ENCODE data around the gene PIK3R6.
A peak's percentile ranks its signal among the peaks of the same experiment; 100 is the strongest.

Gene PIK3R6

DNA sequence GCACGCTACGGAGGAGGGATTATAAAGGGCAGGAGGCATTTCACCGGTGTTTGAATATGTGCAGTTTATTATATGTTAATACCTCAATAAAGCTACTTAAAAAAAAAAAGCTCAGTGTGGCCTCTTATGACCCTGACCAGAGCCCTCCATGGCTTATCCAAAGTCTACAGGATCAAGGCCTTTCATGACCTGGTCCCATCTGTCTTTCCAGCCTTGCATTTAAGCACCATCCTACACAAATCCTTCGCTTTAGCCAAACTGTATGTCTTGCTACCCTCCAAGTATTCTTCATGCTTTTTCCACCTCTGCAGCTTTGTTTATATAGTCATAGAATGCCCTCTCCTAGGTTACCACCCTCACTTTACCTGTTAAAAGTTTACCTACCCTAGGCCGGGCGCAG, 74.8 kb downstream of the PIK3R6 start:
- no peak overlapping the region for H2AFZ ChIP-seq (ENCODE audit: low read length)
- no peak overlapping the region for H3K9ac ChIP-seq (ENCODE audit: low read depth, low read length, poor library complexity)
- no peak overlapping the region for H3K4me3 ChIP-seq (ENCODE audit: low read length in 2 of 2)
- peaks cover 4 to 11% of the 10 kb centered on the region in 2 donors for H3K9me3 ChIP-seq (replicated peaks in 1 of 2; ENCODE audit: control insufficient read depth in 2 of 2, insufficient read depth in 1 of 2, low read depth in 1 of 2, low read length in 2 of 2)
- no peak overlapping the region for H2BK15ac ChIP-seq (ENCODE audit: low read length)
- peaks cover 0 to 2% of the 10 kb centered on the region in 2 donors for H3K4me1 ChIP-seq (ENCODE audit: control insufficient read depth in 2 of 2, insufficient read depth in 1 of 2, low read depth in 1 of 2, low read length in 2 of 2)
- H2BK5ac ChIP-seq (ENCODE audit: low read length): no peak overlapping the region
- no peak overlapping the region for H3K18ac ChIP-seq (ENCODE audit: low read length)
- no peaks in the 10 kb centered on the region for H3K79me1 ChIP-seq (ENCODE audit: low read depth, low read length)
- no peak overlapping the region for H3K4me2 ChIP-seq (ENCODE audit: insufficient read depth, low read length, poor library complexity, severe bottlenecking)
- no peak overlapping the region for H2BK12ac ChIP-seq (ENCODE audit: low read length)
- H3K23ac ChIP-seq (ENCODE audit: low read depth, low read length, poor library complexity): no peak overlapping the region
- WGBS, 2 donors (ENCODE audit: extremely low coverage in 2 of 2, insufficient read length in 2 of 2, insufficient replicate concordance in 1 of 2): no CpG with 5 or more reads among the region's 6 CpGs
- no peak overlapping the region for H2BK120ac ChIP-seq (ENCODE audit: low read depth, low read length)
- H3K4ac ChIP-seq (ENCODE audit: low read length): no peak overlapping the region
- no peak overlapping the region for H3K14ac ChIP-seq (ENCODE audit: low read length)
- no peak for DNase-seq (ENCODE audit: low spot score)
- no peak overlapping the region for H4K8ac ChIP-seq (ENCODE audit: low read depth, low read length)
- no peak overlapping the region for H2AK5ac ChIP-seq (ENCODE audit: low read depth, low read length)
- peaks cover 0 to 20% (median 5%) of the 10 kb centered on the region in 3 experiments for H3K27me3 ChIP-seq (ENCODE audit: control insufficient read depth in 3 of 3, insufficient read depth in 3 of 3, low read depth in 1 of 3, low read length in 3 of 3)
- H3K36me3 ChIP-seq (replicated peaks in 1 of 2; ENCODE audit: control insufficient read depth in 2 of 2, insufficient read depth in 2 of 2, low read length in 2 of 2): no peaks in the 10 kb centered on the region
- H3K27ac ChIP-seq (replicated peaks; ENCODE audit: low read length): no peak overlapping the region
- H4K91ac ChIP-seq (ENCODE audit: low read depth, low read length, poor library complexity): no peak overlapping the region

GRCh38 chr17:8791910-8792270, 75.6 kb downstream of the PIK3R6 start:
- no peak overlapping the region for H2BK120ac ChIP-seq (ENCODE audit: low read depth, low read length)
- no CpG with 5 or more reads among the region's 2 CpGs for WGBS, 2 donors (ENCODE audit: extremely low coverage in 2 of 2, insufficient read length in 2 of 2, insufficient replicate concordance in 1 of 2)
- no peak overlapping the region for H2BK15ac ChIP-seq (ENCODE audit: low read length)
- H2AFZ ChIP-seq (ENCODE audit: low read length): no peak overlapping the region
- no peaks in the 10 kb centered on the region for H3K36me3 ChIP-seq (replicated peaks in 1 of 2; ENCODE audit: control insufficient read depth in 2 of 2, insufficient read depth in 2 of 2, low read length in 2 of 2)
- no peak overlapping the region for H2BK5ac ChIP-seq (ENCODE audit: low read length)
- DNase-seq (ENCODE audit: low spot score): no peak
- no peak overlapping the region for H2AK5ac ChIP-seq (ENCODE audit: low read depth, low read length)
- peaks cover 4 to 11% of the 10 kb centered on the region in 2 donors for H3K9me3 ChIP-seq (replicated peaks in 1 of 2; ENCODE audit: control insufficient read depth in 2 of 2, insufficient read depth in 1 of 2, low read depth in 1 of 2, low read length in 2 of 2)
- no peaks in the 10 kb centered on the region for H3K79me1 ChIP-seq (ENCODE audit: low read depth, low read length)
- H3K14ac ChIP-seq (ENCODE audit: low read length): no peak overlapping the region
- no peak overlapping the region for H4K91ac ChIP-seq (ENCODE audit: low read depth, low read length, poor library complexity)
- no peak overlapping the region for H3K4ac ChIP-seq (ENCODE audit: low read length)
- H3K4me3 ChIP-seq (ENCODE audit: low read length in 2 of 2): no peak overlapping the region
- no peak overlapping the region for H2BK12ac ChIP-seq (ENCODE audit: low read length)
- no peak overlapping the region for H3K27ac ChIP-seq (replicated peaks; ENCODE audit: low read length)
- H3K9ac ChIP-seq (ENCODE audit: low read depth, low read length, poor library complexity): no peak overlapping the region
- peaks cover 0 to 12% (median 0%) of the 10 kb centered on the region in 3 experiments for H3K27me3 ChIP-seq (ENCODE audit: control insufficient read depth in 3 of 3, insufficient read depth in 3 of 3, low read depth in 1 of 3, low read length in 3 of 3)
- no peak overlapping the region for H3K23ac ChIP-seq (ENCODE audit: low read depth, low read length, poor library complexity)
- H3K18ac ChIP-seq (ENCODE audit: low read length): no peak overlapping the region
- peaks cover 0 to 2% of the 10 kb centered on the region in 2 donors for H3K4me1 ChIP-seq (ENCODE audit: control insufficient read depth in 2 of 2, insufficient read depth in 1 of 2, low read depth in 1 of 2, low read length in 2 of 2)
- H3K4me2 ChIP-seq (ENCODE audit: insufficient read depth, low read length, poor library complexity, severe bottlenecking): no peak overlapping the region
- H4K8ac ChIP-seq (ENCODE audit: low read depth, low read length): no peak overlapping the region

- Histone ChIP-seq H2BK5ac (ENCODE audit: low read length) (no peak overlapping the region), H4K91ac (ENCODE audit: low read depth, low read length, poor library complexity) (no peak overlapping the region), H3K79me1 (ENCODE audit: low read depth, low read length) (no peaks in the 10 kb centered on the region), H2AK5ac (ENCODE audit: low read depth, low read length) (no peak overlapping the region), H3K36me3 (replicated peaks in 1 of 2; ENCODE audit: control insufficient read depth in 2 of 2, insufficient read depth in 2 of 2, low read length in 2 of 2) (no peaks in the 10 kb centered on the region), H3K9me3 (replicated peaks in 1 of 2; ENCODE audit: control insufficient read depth in 2 of 2, insufficient read depth in 1 of 2, low read depth in 1 of 2, low read length in 2 of 2) (peaks cover 4 to 11% of the 10 kb centered on the region in 2 donors), H2BK12ac (ENCODE audit: low read length) (no peak overlapping the region), H2BK15ac (ENCODE audit: low read length) (no peak overlapping the region), H2BK120ac (ENCODE audit: low read depth, low read length) (no peak overlapping the region), H3K14ac (ENCODE audit: low read length) (no peak overlapping the region), H3K27ac (replicated peaks; ENCODE audit: low read length) (no peak overlapping the region), H3K23ac (ENCODE audit: low read depth, low read length, poor library complexity) (no peak overlapping the region), H2AFZ (ENCODE audit: low read length) (no peak overlapping the region), H3K4me2 (ENCODE audit: insufficient read depth, low read length, poor library complexity, severe bottlenecking) (no peak overlapping the region), H3K4me3 (ENCODE audit: low read length in 2 of 2) (no peak overlapping the region), H3K9ac (ENCODE audit: low read depth, low read length, poor library complexity) (no peak overlapping the region), H4K8ac (ENCODE audit: low read depth, low read length) (no peak overlapping the region), H3K4me1 (ENCODE audit: control insufficient read depth in 2 of 2, insufficient read depth in 1 of 2, low read depth in 1 of 2, low read length in 2 of 2) (peaks cover 0 to 2% of the 10 kb centered on the region in 2 donors), H3K4ac (ENCODE audit: low read length) (no peak overlapping the region), H3K27me3 (ENCODE audit: control insufficient read depth in 3 of 3, insufficient read depth in 3 of 3, low read depth in 1 of 3, low read length in 3 of 3) (peaks cover 0 to 9% (median 0%) of the 10 kb centered on the region in 3 experiments), H3K18ac (ENCODE audit: low read length) (no peak overlapping the region)
- no CpG with 5 or more reads among the region's 4 CpGs for WGBS, 2 donors (ENCODE audit: extremely low coverage in 2 of 2, insufficient read length in 2 of 2, insufficient replicate concordance in 1 of 2)
- no peak for DNase-seq (ENCODE audit: low spot score)
Observed at GRCh38 chr17:8791248-8791909, 76.1 kb downstream of the PIK3R6 start.

DNA sequence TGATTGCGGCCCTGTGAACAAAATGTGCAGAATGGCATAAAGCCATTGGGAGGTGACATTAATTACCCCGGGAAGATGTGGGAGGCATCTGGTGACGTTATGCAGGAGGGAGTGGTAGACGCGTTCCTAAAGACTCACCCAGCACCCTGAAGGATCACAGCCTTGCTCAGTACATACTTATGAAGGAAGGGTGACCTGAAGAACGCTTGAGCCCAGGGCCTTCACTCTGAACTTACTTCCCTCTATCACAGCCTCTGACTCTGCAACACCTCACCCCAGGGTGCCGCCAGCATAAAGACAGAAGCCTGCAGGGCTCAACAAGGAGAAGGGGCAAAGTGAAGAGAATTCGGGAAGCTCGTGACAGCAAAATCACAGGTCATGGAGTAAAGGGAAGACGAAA, 77.7 kb downstream of the PIK3R6 start:
- H2BK5ac ChIP-seq (ENCODE audit: low read length): no peak overlapping the region
- no peak overlapping the region for H2BK120ac ChIP-seq (ENCODE audit: low read depth, low read length)
- no peak for DNase-seq (ENCODE audit: low spot score)
- no peak overlapping the region for H3K4ac ChIP-seq (ENCODE audit: low read length)
- no peak overlapping the region for H2BK15ac ChIP-seq (ENCODE audit: low read length)
- H2AFZ ChIP-seq (ENCODE audit: low read length): no peak overlapping the region
- no peak overlapping the region for H4K91ac ChIP-seq (ENCODE audit: low read depth, low read length, poor library complexity)
- no peaks in the 10 kb centered on the region for H3K36me3 ChIP-seq (replicated peaks in 1 of 2; ENCODE audit: control insufficient read depth in 2 of 2, insufficient read depth in 2 of 2, low read length in 2 of 2)
- H3K14ac ChIP-seq (ENCODE audit: low read length): no peak overlapping the region
- H3K4me1 ChIP-seq (ENCODE audit: control insufficient read depth in 2 of 2, insufficient read depth in 1 of 2, low read depth in 1 of 2, low read length in 2 of 2): peaks cover 0 to 2% of the 10 kb centered on the region in 2 donors
- H3K27ac ChIP-seq (replicated peaks; ENCODE audit: low read length): no peak overlapping the region
- no peak overlapping the region for H3K9ac ChIP-seq (ENCODE audit: low read depth, low read length, poor library complexity)
- H3K23ac ChIP-seq (ENCODE audit: low read depth, low read length, poor library complexity): no peak overlapping the region
- H2AK5ac ChIP-seq (ENCODE audit: low read depth, low read length): no peak overlapping the region
- H3K27me3 ChIP-seq (ENCODE audit: control insufficient read depth in 3 of 3, insufficient read depth in 3 of 3, low read depth in 1 of 3, low read length in 3 of 3): peaks cover 0 to 4% (median 0%) of the 10 kb centered on the region in 3 experiments
- H3K18ac ChIP-seq (ENCODE audit: low read length): no peak overlapping the region
- H3K9me3 ChIP-seq (replicated peaks in 1 of 2; ENCODE audit: control insufficient read depth in 2 of 2, insufficient read depth in 1 of 2, low read depth in 1 of 2, low read length in 2 of 2): peaks cover 4 to 11% of the 10 kb centered on the region in 2 donors
- no peak overlapping the region for H2BK12ac ChIP-seq (ENCODE audit: low read length)
- H3K4me2 ChIP-seq (ENCODE audit: insufficient read depth, low read length, poor library complexity, severe bottlenecking): no peak overlapping the region
- no peaks in the 10 kb centered on the region for H3K79me1 ChIP-seq (ENCODE audit: low read depth, low read length)
- no peak overlapping the region for H4K8ac ChIP-seq (ENCODE audit: low read depth, low read length)
- peak overlapping the region in 1 of 2 donors; percentile 53 for H3K4me3 ChIP-seq (ENCODE audit: low read length in 2 of 2)
- no CpG with 5 or more reads among the region's 10 CpGs for WGBS, 2 donors (ENCODE audit: extremely low coverage in 2 of 2, insufficient read length in 2 of 2, insufficient replicate concordance in 1 of 2)

Measured in neuronal stem cell (in vitro differentiated cells).